Liver (tissue), 9 donors: ENCODE data around the gene WIPF2. TPM values are rescaled to one million over a fixed set of nuclear protein-coding genes. Genes with fewer than 3 reads are reported as not detected.
"Not testable (repeated sequence)": the region's sequence is repeated elsewhere in the genome, so short reads cannot be mapped to it uniquely, and the experiment has no call there.

Experiments
- DNase-seq: peaks from one replicate; pipeline ENCODE4 v3.0.0-alpha.2; 2017; ENCODE audit warnings: low spot score
- H3K27ac ChIP-seq, 2 donors: one replicate each; pipeline ENCODE4 v1.7.0; 2013; ENCODE audit warnings: inconsistent platforms in 2 of 2, low read length in 2 of 2, control low read depth in 1 of 2, low read depth in 1 of 2, mild to moderate bottlenecking in 1 of 2
- H3K27me3 ChIP-seq, 4 donors: one replicate each; pipeline versions ENCODE4 v1.6.1 to v1.7.0; 2013; ENCODE audit warnings: low read length in 3 of 4, inconsistent platforms in 1 of 4, mild to moderate bottlenecking in 1 of 4, moderate library complexity in 1 of 4; ENCODE audit not compliant: control insufficient read depth in 4 of 4, insufficient read depth in 4 of 4
- H3K36me3 ChIP-seq, 4 donors: one replicate each; pipeline versions ENCODE4 v1.6.1 to v1.7.0; 2013; ENCODE audit warnings: low read length in 3 of 4, mild to moderate bottlenecking in 3 of 4, low read depth in 1 of 4, moderate library complexity in 1 of 4; ENCODE audit not compliant: control insufficient read depth in 4 of 4, insufficient read depth in 3 of 4
- H3K4me1 ChIP-seq, 4 donors: one replicate each; pipeline versions ENCODE4 v1.6.1 to v1.7.0; 2013; ENCODE audit warnings: low read length in 3 of 4, mild to moderate bottlenecking in 3 of 4, moderate library complexity in 1 of 4; ENCODE audit not compliant: control insufficient read depth in 4 of 4, insufficient read depth in 4 of 4
- H3K4me3 ChIP-seq, 3 donors: one replicate each; pipeline versions ENCODE4 v1.6.1 to v1.7.0; 2013; ENCODE audit warnings: low read length in 3 of 3, control low read depth in 1 of 3, low read depth in 1 of 3, mild to moderate bottlenecking in 1 of 3
- H3K9ac ChIP-seq, 2 donors: one replicate each; pipeline ENCODE4 v1.7.0; 2013; ENCODE audit warnings: low read length in 2 of 2, mild to moderate bottlenecking in 2 of 2, moderate library complexity in 2 of 2, control low read depth in 1 of 2, low read depth in 1 of 2
- H3K9me3 ChIP-seq, 4 donors: one replicate each; pipeline versions ENCODE4 v1.6.1 to v1.7.0; 2013; ENCODE audit warnings: low read length in 3 of 4; ENCODE audit not compliant: control insufficient read depth in 4 of 4
- ATF3 ChIP-seq: IDR thresholded peaks from 2 replicates; pipeline ENCODE4 v1.6.1; 2016; ENCODE audit warnings: antibody characterized with exemption
- FOXA1 ChIP-seq: IDR thresholded peaks from 2 replicates; pipeline ENCODE4 v1.6.1; 2016; ENCODE audit warnings: antibody characterized with exemption
- GABPA ChIP-seq, 2 donors: IDR thresholded peaks in 1 of 2; conservative IDR thresholded peaks in 1 of 2; 2 replicates each; pipeline ENCODE4 v1.6.1; 2016; ENCODE audit warnings: antibody characterized with exemption in 2 of 2, mild to moderate bottlenecking in 1 of 2, moderate library complexity in 1 of 2
- HNF4A ChIP-seq, 2 donors: conservative IDR thresholded peaks; 2 replicates each; pipeline ENCODE4 v1.6.1; 2016; ENCODE audit warnings: antibody characterized with exemption in 2 of 2, mild to moderate bottlenecking in 2 of 2
- HNF4G ChIP-seq: IDR thresholded peaks from 2 replicates; pipeline ENCODE4 v1.6.1; 2016; ENCODE audit warnings: antibody characterized with exemption
- JUND ChIP-seq, 2 donors: IDR thresholded peaks; 2 replicates each; pipeline ENCODE4 v1.6.1; 2016; ENCODE audit warnings: antibody characterized with exemption in 2 of 2
- MAX ChIP-seq: IDR thresholded peaks from 2 replicates; pipeline ENCODE4 v1.6.1; 2016; ENCODE audit warnings: antibody characterized with exemption
- NR2F2 ChIP-seq: IDR thresholded peaks from 2 replicates; pipeline ENCODE4 v1.6.1; 2016; ENCODE audit warnings: antibody characterized with exemption
- RAD21 ChIP-seq, 2 donors: IDR thresholded peaks; 2 replicates each; pipeline ENCODE4 v1.6.1; 2016; ENCODE audit warnings: antibody characterized with exemption in 2 of 2, mild to moderate bottlenecking in 2 of 2
- REST ChIP-seq: IDR thresholded peaks from 2 replicates; pipeline ENCODE4 v1.6.1; 2016; ENCODE audit warnings: antibody characterized with exemption, mild to moderate bottlenecking
- RXRA ChIP-seq, 2 donors: IDR thresholded peaks; 2 replicates each; pipeline ENCODE4 v1.6.1; 2017 to 2018; ENCODE audit warnings: antibody characterized with exemption in 2 of 2, mild to moderate bottlenecking in 1 of 2
- SP1 ChIP-seq: IDR thresholded peaks from 2 replicates; pipeline ENCODE4 v1.6.1; 2018; ENCODE audit warnings: antibody characterized with exemption, mild to moderate bottlenecking
- TAF1 ChIP-seq: conservative IDR thresholded peaks from 2 replicates; pipeline ENCODE4 v1.6.1; 2016; ENCODE audit warnings: antibody characterized with exemption, mild to moderate bottlenecking
- YY1 ChIP-seq: IDR thresholded peaks from 2 replicates; pipeline ENCODE4 v1.6.1; 2016; ENCODE audit warnings: antibody characterized with exemption, mild to moderate bottlenecking
- WGBS: extraction: QIAGEN DNeasy Blood & Tissue Kit; methylation state at CpG from one replicate; pipeline ENCODE4 v1.1.7; 2013; 5-methylcytosine and 5-hydroxymethylcytosine counted together
- polyA plus RNA-seq, 2 donors: library from polyadenylated mRNA; stranded (reverse) in 1 of 2; unstranded in 1 of 2; fragments of 200-250 nt in 1 of 2; fragments of >200 nt in 1 of 2; fragmentation: Nextera tagmentation in 1 of 2; extraction: Ambion mirVana in 1 of 2; gene quantifications; one replicate each; pipeline versions ENCODE4 v1.2.1 to v1.2.3, GENCODE V29; 2013 to 2015
- total RNA-seq, 2 donors: library from RNA; depleted of rRNA; stranded (reverse); fragments of >200 nt; gene quantifications; one replicate each; pipeline ENCODE4 v1.2.3, GENCODE V29; 2014
- donor health status: healthy.
- donor health status: healthy.
- donor health status: healthy.
- donor health status: healthy.
- donor health status: healthy.

The WIPF2 gene
- total and polyA plus RNA-seq, 4 donors, result 4.4 to 5.6 (median 5.2) TPM

- H3K27me3 ChIP-seq, result no peaks in the 10 kb centered on the region
- no peak for DNase-seq
- H3K36me3 ChIP-seq, result peaks cover 0 to 4% (median 1%) of the 10 kb centered on the region in 4 donors
- no peak overlapping the region for H3K4me3 ChIP-seq
- H3K9me3 ChIP-seq, result no peaks in the 10 kb centered on the region
- TF ChIP-seq TAF1 (no peak), MAX (no peak), SP1 (no peak)
- no peak overlapping the region for H3K27ac ChIP-seq
- 100% methylated on average over 2 of the region's 2 CpGs for WGBS
- H3K9ac ChIP-seq, result peak overlapping the region in 1 of 2 donors; percentile 26
- H3K4me1 ChIP-seq, result peaks cover 0 to 10% (median 2%) of the 10 kb centered on the region in 4 donors
These were observed 26.1 kb upstream of the WIPF2 start for GRCh38 chr17:40192961-40193360.

GRCh38 chr17:40194821-40195220 is 24.3 kb upstream of the WIPF2 start:
- H3K27ac ChIP-seq, result no peak overlapping the region
- no peak overlapping the region for H3K4me3 ChIP-seq
- no peak overlapping the region for H3K9ac ChIP-seq
- peaks cover 0 to 10% (median 2%) of the 10 kb centered on the region in 4 donors for H3K4me1 ChIP-seq
- H3K27me3 ChIP-seq, result no peaks in the 10 kb centered on the region
- 82% methylated on average over 2 of the region's 2 CpGs for WGBS
- TF ChIP-seq FOXA1 (no peak), JUND (IDR thresholded peaks at IDR 0.05) (no peak), YY1 (no peak), ATF3 (no peak), HNF4G (no peak), REST (no peak), RXRA (IDR thresholded peaks at IDR 0.05) (no peak), NR2F2 (no peak), TAF1 (no peak), GABPA (IDR thresholded peaks at IDR 0.05 in 1 of 2, conservative IDR thresholded peaks at IDR 0.05 in 1 of 2) (no peak), RAD21 (IDR thresholded peaks at IDR 0.05) (no peak)
- no peak for DNase-seq
- peaks cover 0 to 4% (median 1%) of the 10 kb centered on the region in 4 donors for H3K36me3 ChIP-seq
- H3K9me3 ChIP-seq, result no peaks in the 10 kb centered on the region

- 68% methylated on average over 1 of the region's 1 CpG for WGBS
- H3K4me3 ChIP-seq, result no peak overlapping the region
- no peak for DNase-seq
- peaks cover 0 to 4% (median 1%) of the 10 kb centered on the region in 4 donors for H3K36me3 ChIP-seq
- no peak for TF ChIP-seq JUND (IDR thresholded peaks at IDR 0.05)
- no peak for TF ChIP-seq ATF3
- no peak for TF ChIP-seq MAX
- TF ChIP-seq HNF4A (conservative IDR thresholded peaks at IDR 0.05), result no peak
- no peak for TF ChIP-seq FOXA1
- no peak for TF ChIP-seq YY1
- no peak for TF ChIP-seq RAD21 (IDR thresholded peaks at IDR 0.05)
- no peak for TF ChIP-seq GABPA (IDR thresholded peaks at IDR 0.05 in 1 of 2, conservative IDR thresholded peaks at IDR 0.05 in 1 of 2)
- no peak for TF ChIP-seq TAF1
- TF ChIP-seq NR2F2, result no peak
- no peak overlapping the region for H3K9ac ChIP-seq
- H3K4me1 ChIP-seq, result no peaks in the 10 kb centered on the region
- H3K9me3 ChIP-seq, result no peaks in the 10 kb centered on the region
- no peak overlapping the region for H3K27ac ChIP-seq
- no peaks in the 10 kb centered on the region for H3K27me3 ChIP-seq
These were observed 21.6 kb upstream of the WIPF2 start for GRCh38 chr17:40197550-40197949.

GRCh38 chr17:40197965-40198456 is 21.1 kb upstream of the WIPF2 start:
- H3K27ac ChIP-seq, H3K4me3 ChIP-seq, H3K9me3 ChIP-seq, H3K4me1 ChIP-seq, DNase-seq, H3K27me3 ChIP-seq, H3K36me3 ChIP-seq, H3K9ac ChIP-seq: not testable (repeated sequence)
- WGBS, result 79% methylated on average over 8 of the region's 8 CpGs
